Astrocyte (in vitro differentiated cells and primary cell): ENCODE results near the gene SELENOF. TPM values are rescaled to one million over a fixed set of nuclear protein-coding genes. Genes with fewer than 3 reads are reported as not detected.

Experiments
- DNase-seq: peaks from one replicate; pipeline ENCODE4 v3.0.0-alpha.2; 2010; ENCODE audit warnings: low read depth
- FAIRE-seq: peaks from 2 replicates; lab custom pipeline; 2011; peaks lifted over from hg19 to GRCh38; lab: Jason Lieb, UNC
- H2AFZ ChIP-seq: 2 replicates; pipeline ENCODE4 v1.6.0; 2012; ENCODE audit warnings: low read depth, low read length, inconsistent platforms
- H3K27ac ChIP-seq: 2 replicates; pipeline ENCODE4 v1.5.1; 2011; ENCODE audit warnings: low read depth, low read length, inconsistent platforms
- H3K27me3 ChIP-seq: 2 replicates; pipeline ENCODE4 v1.6.0; 2011; ENCODE audit warnings: low read length, inconsistent platforms; ENCODE audit not compliant: insufficient read depth
- H3K36me3 ChIP-seq: 2 replicates; pipeline ENCODE4 v1.5.1; 2011; ENCODE audit warnings: low read length, inconsistent platforms; ENCODE audit not compliant: insufficient read depth
- H3K4me1 ChIP-seq: 2 replicates; pipeline ENCODE4 v1.5.1; 2011; ENCODE audit warnings: low read length, inconsistent platforms; ENCODE audit not compliant: insufficient read depth
- H3K4me2 ChIP-seq: 2 replicates; pipeline ENCODE4 v1.6.0; 2012; ENCODE audit warnings: low read length, inconsistent platforms
- H3K4me3 ChIP-seq: 2 replicates; pipeline ENCODE4 v1.5.1; 2011; ENCODE audit warnings: low read depth, mild to moderate bottlenecking, low read length, inconsistent platforms; ENCODE audit not compliant: insufficient read depth
- H3K79me2 ChIP-seq: 2 replicates; pipeline ENCODE4 v1.6.0; 2012; ENCODE audit warnings: mild to moderate bottlenecking, low read length, inconsistent platforms; ENCODE audit not compliant: insufficient read depth
- H3K9ac ChIP-seq: 2 replicates; pipeline ENCODE4 v1.6.0; 2012; ENCODE audit warnings: mild to moderate bottlenecking, low read length, inconsistent platforms
- H3K9me3 ChIP-seq: 2 replicates; pipeline ENCODE4 v1.5.1; 2012; ENCODE audit warnings: low read depth, mild to moderate bottlenecking, low read length, inconsistent platforms; ENCODE audit not compliant: insufficient read depth
- H4K20me1 ChIP-seq: 2 replicates; pipeline ENCODE4 v1.6.0; 2012; ENCODE audit warnings: low read length, inconsistent platforms; ENCODE audit not compliant: insufficient read depth
- H3K27ac Mint-ChIP-seq: one replicate; pipeline ENCODE4 v1.8.0; 2021; ENCODE audit warnings: mild to moderate bottlenecking, mixed read lengths; ENCODE audit not compliant: unreplicated experiment
- H3K27me3 Mint-ChIP-seq: one replicate; pipeline ENCODE4 v1.8.0; 2021; ENCODE audit warnings: low read depth, mixed read lengths; ENCODE audit not compliant: unreplicated experiment
- H3K36me3 Mint-ChIP-seq: one replicate; pipeline ENCODE4 v1.8.0; 2021; ENCODE audit warnings: low read depth, mixed read lengths; ENCODE audit not compliant: unreplicated experiment
- H3K4me1 Mint-ChIP-seq: one replicate; pipeline ENCODE4 v1.8.0; 2021; ENCODE audit warnings: low read depth, mixed read lengths; ENCODE audit not compliant: unreplicated experiment
- H3K4me3 Mint-ChIP-seq: one replicate; pipeline ENCODE4 v1.8.0; 2021; ENCODE audit warnings: mild to moderate bottlenecking, moderate library complexity, mixed read lengths; ENCODE audit not compliant: unreplicated experiment
- H3K9me3 Mint-ChIP-seq: one replicate; pipeline ENCODE4 v1.8.0; 2021; ENCODE audit warnings: mild to moderate bottlenecking, mixed read lengths; ENCODE audit not compliant: unreplicated experiment
- CTCF ChIP-seq: IDR thresholded peaks from 2 replicates; pipeline ENCODE4 v1.5.1; 2011; ENCODE audit warnings: low read depth, mild to moderate bottlenecking, inconsistent platforms, low read length, moderate library complexity; ENCODE audit not compliant: insufficient read depth
- EZH2 ChIP-seq: IDR thresholded peaks from 2 replicates; pipeline ENCODE4 v1.6.1; 2012; ENCODE audit warnings: mild to moderate bottlenecking, low read length, inconsistent platforms; ENCODE audit not compliant: insufficient read depth
- total RNA-seq: library from RNA; stranded (reverse); gene quantifications from 2 replicates; pipeline ENCODE4 v1.2.1, GENCODE V29; 2021

SELENOF gene
- total RNA-seq, 1 donor from 2014 or later: 193 TPM

GRCh38 chr1:86924324-86924960, 10.5 kb upstream of the SELENOF start:
- no peak overlapping the region for H3K4me3 Mint-ChIP-seq
- H3K9me3 Mint-ChIP-seq: peaks cover 5% of the 10 kb centered on the region
- no peaks in the 10 kb centered on the region for H4K20me1 ChIP-seq

GRCh38 chr1:86922445-86922844, 8.5 kb upstream of the SELENOF start:
- H3K27me3 Mint-ChIP-seq: no peaks in the 10 kb centered on the region
- Histone ChIP-seq H3K36me3 (no peaks in the 10 kb centered on the region), H3K4me3 (no peak overlapping the region), H3K79me2 (peaks cover 64% of the 10 kb centered on the region), H3K4me2 (no peak overlapping the region), H4K20me1 (no peaks in the 10 kb centered on the region), H2AFZ (no peak overlapping the region), H3K9ac (no peak overlapping the region), H3K4me1 (no peaks in the 10 kb centered on the region), H3K9me3 (no peaks in the 10 kb centered on the region), H3K27ac (no peak overlapping the region), H3K27me3 (no peaks in the 10 kb centered on the region)
- H3K9me3 Mint-ChIP-seq: peaks cover 5% of the 10 kb centered on the region
- peaks cover 6% of the 10 kb centered on the region for H3K4me1 Mint-ChIP-seq
- FAIRE-seq: no peak
- H3K4me3 Mint-ChIP-seq: no peak overlapping the region
- no peak for DNase-seq
- H3K27ac Mint-ChIP-seq: no peak overlapping the region
- no peak for TF ChIP-seq CTCF
- TF ChIP-seq EZH2: no peak
- H3K36me3 Mint-ChIP-seq: peaks cover 14% of the 10 kb centered on the region

More at GRCh38 chr1:86924324-86924960, 10.5 kb upstream of the SELENOF start:
- DNase-seq (no peak), FAIRE-seq (no peak)
- H3K36me3 ChIP-seq: no peaks in the 10 kb centered on the region
- Mint-ChIP-seq H3K4me1 (peaks cover 7% of the 10 kb centered on the region), H3K36me3 (peaks cover 14% of the 10 kb centered on the region), H3K27me3 (no peaks in the 10 kb centered on the region), H3K27ac (no peak overlapping the region)
- H3K9me3 ChIP-seq: no peaks in the 10 kb centered on the region
- H3K4me1 ChIP-seq: no peaks in the 10 kb centered on the region
- no peaks in the 10 kb centered on the region for H3K27me3 ChIP-seq
- H3K4me3 ChIP-seq: no peak overlapping the region
- peaks cover 60% of the 10 kb centered on the region for H3K79me2 ChIP-seq
- TF ChIP-seq EZH2: no peak
- TF ChIP-seq CTCF: no peak
- no peak overlapping the region for H3K27ac ChIP-seq
- H3K4me2 ChIP-seq: no peak overlapping the region
- H2AFZ ChIP-seq: no peak overlapping the region
- no peak overlapping the region for H3K9ac ChIP-seq

- H3K4me1 ChIP-seq: peaks cover 7% of the 10 kb centered on the region
- no peaks in the 10 kb centered on the region for H3K9me3 Mint-ChIP-seq
- H3K9ac ChIP-seq: no peak overlapping the region
- no peak overlapping the region for H2AFZ ChIP-seq
- TF ChIP-seq CTCF (no peak), EZH2 (no peak)
- H3K4me3 Mint-ChIP-seq: no peak overlapping the region
- no peak overlapping the region for H3K4me3 ChIP-seq
- no peaks in the 10 kb centered on the region for H3K9me3 ChIP-seq
- peaks cover 85% of the 10 kb centered on the region for H3K79me2 ChIP-seq
- no peak overlapping the region for H3K27ac ChIP-seq
- no peak overlapping the region for H3K4me2 ChIP-seq
- H3K36me3 Mint-ChIP-seq: no peaks in the 10 kb centered on the region
- no peaks in the 10 kb centered on the region for H3K27me3 Mint-ChIP-seq
- FAIRE-seq (no peak), DNase-seq (no peak)
- no peaks in the 10 kb centered on the region for H3K27me3 ChIP-seq
- peaks cover 9% of the 10 kb centered on the region for H3K4me1 Mint-ChIP-seq
- H4K20me1 ChIP-seq: peaks cover 24% of the 10 kb centered on the region
- H3K36me3 ChIP-seq: no peaks in the 10 kb centered on the region
- H3K27ac Mint-ChIP-seq: no peak overlapping the region
Observed at GRCh38 chr1:86916752-86917151, 2.8 kb upstream of the SELENOF start.
